GM12872 (cell line): Measurements from ENCODE around the gene SLC27A3.

Experiments used
- TF ChIP-seq, protein P1 (sequence below): IDR thresholded peaks from 3 replicates; pipeline ENCODE4 v1.5.1; 2011; ENCODE audit warnings: low read depth, mild to moderate bottlenecking, low read length, moderate library complexity; ENCODE audit not compliant: insufficient read depth

SLC27A3 gene

DNA sequence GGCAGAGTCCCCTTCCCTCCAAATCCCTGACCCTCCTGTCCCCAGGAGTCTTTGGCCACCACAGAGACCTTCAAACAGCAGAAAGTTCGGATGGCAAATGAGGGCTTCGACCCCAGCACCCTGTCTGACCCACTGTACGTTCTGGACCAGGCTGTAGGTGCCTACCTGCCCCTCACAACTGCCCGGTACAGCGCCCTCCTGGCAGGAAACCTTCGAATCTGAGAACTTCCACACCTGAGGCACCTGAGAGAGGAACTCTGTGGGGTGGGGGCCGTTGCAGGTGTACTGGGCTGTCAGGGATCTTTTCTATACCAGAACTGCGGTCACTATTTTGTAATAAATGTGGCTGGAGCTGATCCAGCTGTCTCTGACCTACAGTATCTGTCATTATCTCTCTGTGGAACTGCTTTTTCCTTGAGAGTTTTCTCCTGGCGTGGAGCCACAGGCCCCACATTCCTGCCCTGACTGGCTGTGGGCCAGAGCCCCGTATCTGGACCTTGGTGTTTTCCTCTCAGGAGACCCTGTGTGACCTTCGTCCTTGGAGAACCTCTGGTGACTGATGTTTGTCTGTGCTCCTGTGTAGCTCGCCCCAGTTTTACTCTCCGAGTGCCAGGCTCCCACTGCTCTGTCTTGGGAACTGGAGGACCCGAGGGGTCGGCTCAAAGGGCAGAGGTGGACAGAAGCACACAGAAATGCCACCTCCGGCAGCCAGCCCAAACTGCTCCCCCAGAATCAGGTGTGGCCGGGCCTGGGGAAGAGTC is 4.8 kb downstream of the SLC27A3 start:
- TF ChIP-seq, protein P1, sequence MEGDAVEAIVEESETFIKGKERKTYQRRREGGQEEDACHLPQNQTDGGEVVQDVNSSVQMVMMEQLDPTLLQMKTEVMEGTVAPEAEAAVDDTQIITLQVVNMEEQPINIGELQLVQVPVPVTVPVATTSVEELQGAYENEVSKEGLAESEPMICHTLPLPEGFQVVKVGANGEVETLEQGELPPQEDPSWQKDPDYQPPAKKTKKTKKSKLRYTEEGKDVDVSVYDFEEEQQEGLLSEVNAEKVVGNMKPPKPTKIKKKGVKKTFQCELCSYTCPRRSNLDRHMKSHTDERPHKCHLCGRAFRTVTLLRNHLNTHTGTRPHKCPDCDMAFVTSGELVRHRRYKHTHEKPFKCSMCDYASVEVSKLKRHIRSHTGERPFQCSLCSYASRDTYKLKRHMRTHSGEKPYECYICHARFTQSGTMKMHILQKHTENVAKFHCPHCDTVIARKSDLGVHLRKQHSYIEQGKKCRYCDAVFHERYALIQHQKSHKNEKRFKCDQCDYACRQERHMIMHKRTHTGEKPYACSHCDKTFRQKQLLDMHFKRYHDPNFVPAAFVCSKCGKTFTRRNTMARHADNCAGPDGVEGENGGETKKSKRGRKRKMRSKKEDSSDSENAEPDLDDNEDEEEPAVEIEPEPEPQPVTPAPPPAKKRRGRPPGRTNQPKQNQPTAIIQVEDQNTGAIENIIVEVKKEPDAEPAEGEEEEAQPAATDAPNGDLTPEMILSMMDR = no peak

DNA sequence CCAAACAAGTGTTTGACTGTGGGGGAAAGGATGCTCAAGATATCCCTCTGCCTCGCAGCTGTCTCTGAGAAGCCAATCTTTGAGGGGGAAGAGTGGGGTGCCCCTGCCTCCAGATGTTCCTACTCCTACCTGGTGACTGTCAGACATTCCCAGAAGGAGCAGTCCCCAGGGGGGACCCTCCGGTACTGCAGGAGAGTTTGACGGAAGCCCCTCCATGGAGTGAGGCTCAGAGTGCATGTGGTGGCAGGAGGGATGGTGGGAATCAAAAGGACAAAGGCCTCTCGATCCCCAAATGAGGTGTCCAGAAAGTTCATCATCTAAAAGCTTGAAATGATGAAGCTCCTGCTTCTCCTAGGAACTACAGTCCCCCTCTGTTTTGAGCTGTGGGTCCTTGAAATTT is 5.3 kb downstream of the SLC27A3 start:
- TF ChIP-seq, protein P1 = no peak

DNA sequence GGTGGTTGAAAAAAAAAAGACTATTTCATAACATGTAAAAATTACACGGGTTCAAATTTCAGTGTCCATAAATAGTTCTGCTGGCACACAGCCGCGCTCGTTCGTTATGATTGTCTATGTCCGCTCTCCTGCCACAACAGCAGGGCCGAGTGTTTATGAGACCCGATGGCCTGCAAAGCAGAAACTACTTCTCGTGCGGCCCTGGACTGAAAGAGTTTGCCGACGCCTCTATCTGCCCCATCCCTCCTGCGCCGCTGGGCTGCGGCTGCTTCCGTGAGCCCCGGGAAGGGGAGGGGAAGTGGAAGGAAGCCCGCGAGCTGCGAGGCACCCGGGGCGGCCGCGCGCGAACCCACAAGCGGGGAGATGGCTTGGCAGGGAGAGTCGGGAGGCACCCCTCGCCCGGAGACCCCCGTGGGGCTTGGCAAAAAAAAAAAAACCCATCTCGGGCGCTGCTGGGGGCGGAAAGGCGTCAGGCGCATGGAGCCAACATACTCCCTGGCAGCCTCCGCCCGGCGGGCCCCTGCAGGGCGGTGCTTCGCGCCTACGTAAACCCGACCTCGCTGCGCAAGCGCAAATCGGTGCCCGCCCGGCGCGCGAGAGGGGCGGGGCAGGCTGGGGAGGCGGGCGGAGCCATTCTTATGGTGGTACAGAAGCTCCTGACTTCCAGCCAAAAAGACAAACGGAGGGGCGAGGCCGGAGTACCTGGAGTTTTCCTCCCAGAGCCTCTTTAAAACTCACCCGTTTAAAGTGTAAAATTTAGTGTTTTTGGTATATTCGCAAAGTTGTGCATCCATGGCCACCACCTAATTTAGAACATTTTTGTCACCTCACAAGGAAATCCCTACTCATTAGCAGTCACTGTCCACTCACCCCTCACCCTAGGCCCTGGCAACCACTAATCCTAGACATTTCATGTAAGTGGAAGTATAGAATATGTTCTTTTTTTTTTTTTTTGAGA is 8.3 kb downstream of the SLC27A3 start:
- TF ChIP-seq, protein P1 = no peak

DNA sequence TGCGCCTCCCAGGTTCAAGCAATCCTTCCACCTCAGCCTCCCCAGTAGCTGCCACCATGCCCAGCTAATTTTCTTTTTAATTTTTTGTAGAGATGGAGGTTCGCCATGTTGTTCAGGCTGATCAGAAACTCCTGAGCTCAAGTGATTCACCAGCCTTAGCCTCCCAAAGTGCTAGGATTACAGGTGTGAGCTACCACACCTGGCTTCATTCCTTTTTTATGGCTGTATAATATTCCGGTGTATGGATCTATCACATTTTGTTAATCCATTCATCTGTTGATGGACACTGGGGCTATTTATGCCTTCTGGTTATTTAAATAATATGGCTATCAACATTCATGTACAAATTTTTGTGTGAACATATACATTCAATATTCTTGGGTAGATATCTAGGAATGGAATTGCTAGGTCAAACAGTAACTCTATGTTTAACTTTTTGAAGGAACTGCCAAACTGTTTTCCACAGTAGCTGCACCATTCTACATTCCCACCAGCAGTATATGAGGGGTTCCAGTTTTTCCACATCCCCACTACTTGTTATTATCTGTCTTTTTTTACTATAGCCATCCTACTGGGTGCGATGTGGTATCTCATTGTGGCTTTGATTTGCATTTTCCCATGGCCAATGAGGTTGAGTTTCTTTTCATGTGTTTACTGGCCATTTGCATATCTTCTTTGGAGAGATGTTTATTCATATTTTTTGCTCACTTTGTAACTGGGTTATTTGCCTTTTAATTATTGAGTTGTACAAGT is 11.0 kb downstream of the SLC27A3 start:
- TF ChIP-seq, protein P1 = no peak

DNA sequence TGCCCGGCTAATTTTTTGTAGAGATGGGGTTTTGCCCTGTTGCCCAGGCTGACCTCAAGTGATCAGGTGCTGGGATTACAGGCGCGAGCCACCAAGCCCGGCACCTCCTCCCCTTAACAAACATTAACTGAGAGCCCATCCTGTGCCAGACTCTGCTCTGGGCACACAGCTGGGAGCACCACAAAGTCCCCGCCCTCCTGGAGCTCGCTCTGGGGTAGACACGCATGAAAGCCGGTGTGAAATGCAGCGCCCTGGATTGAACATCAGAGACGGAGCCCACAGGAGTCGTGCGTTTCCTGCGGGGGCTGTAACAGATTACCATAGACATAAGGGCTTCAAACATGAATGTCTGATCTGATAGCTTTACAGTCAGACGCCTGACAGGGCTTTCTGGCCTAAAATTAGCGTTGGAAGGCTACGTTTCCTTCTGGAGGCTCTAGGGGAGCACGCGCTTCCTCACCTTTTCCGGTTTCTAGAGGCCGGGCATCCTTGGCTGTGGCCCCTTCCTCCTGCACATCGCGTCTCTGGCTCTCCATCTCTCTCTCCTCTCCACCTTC is 14.3 kb downstream of the SLC27A3 start:
- TF ChIP-seq, protein P1 = no peak

DNA sequence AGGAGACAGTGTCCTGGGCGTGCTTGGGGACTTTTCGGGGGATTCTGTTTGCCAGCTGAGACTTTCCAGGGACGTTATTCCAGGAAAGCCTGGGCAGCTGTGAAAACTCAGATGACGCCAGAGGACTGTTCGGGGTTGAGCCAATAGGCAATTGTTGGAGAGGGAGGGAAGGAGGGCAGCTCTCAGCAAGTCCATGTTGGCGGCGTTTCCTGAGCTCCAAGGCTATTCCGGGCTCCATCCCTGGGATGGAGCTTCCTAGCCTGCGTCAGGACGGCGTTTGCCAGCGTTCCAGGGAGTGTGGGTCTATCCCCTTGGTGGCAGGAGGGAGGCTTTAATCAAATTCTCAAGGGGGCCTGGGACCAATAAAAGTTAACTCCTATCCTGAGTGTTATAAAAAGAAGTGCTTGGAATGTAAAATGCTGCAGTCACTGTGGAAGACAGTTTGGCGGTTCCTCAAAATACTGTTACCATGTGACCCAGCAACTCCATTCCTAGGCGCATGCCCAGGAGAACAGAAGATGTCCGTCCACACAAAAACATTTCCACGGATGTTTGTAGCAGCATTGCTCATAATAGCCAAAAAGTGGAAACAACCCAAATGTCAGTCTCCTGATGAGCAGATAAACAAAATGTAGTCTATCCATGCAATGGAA is 15.2 kb downstream of the SLC27A3 start:
- TF ChIP-seq, protein P1 = no peak
